Measurements from ENCODE around the gene NPIPB2.

The NPIPB2 gene

GRCh38 chr16:11886881-11887280 lies 55.0 kb downstream of the NPIPB2 start:
- Histone ChIP-seq H3K4me3 (replicated peaks; ENCODE audit: insufficient read depth, low read length) (no peak overlapping the region), H3K27ac (replicated peaks) (no peak overlapping the region), H3K27me3 (ENCODE audit: insufficient read depth, poor library complexity, severe bottlenecking) (no peaks in the 10 kb centered on the region)
- DNase-seq (ENCODE audit: low read depth in 1 of 2, low spot score in 1 of 2): no peak
- TF ChIP-seq SPI1 (IDR thresholded peaks at IDR 0.05; ENCODE audit: borderline replicate concordance, low read depth) (no peak), POLR2AphosphoS5 (IDR thresholded peaks at IDR 0.05; ENCODE audit: low read depth) (no peak), CTCF (IDR thresholded peaks at IDR 0.05; ENCODE audit: insufficient read depth, low read length) (no peak), REST (IDR thresholded peaks at IDR 0.05; ENCODE audit: insufficient replicate concordance, low read depth) (no peak), GABPA (IDR thresholded peaks at IDR 0.05; ENCODE audit: low read depth) (no peak)

- Histone ChIP-seq H3K27ac (replicated peaks) (no peak overlapping the region), H3K4me3 (replicated peaks; ENCODE audit: insufficient read depth, low read length) (no peak overlapping the region), H3K27me3 (ENCODE audit: insufficient read depth, poor library complexity, severe bottlenecking) (no peaks in the 10 kb centered on the region)
- TF ChIP-seq POLR2AphosphoS5 (IDR thresholded peaks at IDR 0.05; ENCODE audit: low read depth) (no peak), SPI1 (IDR thresholded peaks at IDR 0.05; ENCODE audit: borderline replicate concordance, low read depth) (no peak), CTCF (IDR thresholded peaks at IDR 0.05; ENCODE audit: insufficient read depth, low read length) (no peak), REST (IDR thresholded peaks at IDR 0.05; ENCODE audit: insufficient replicate concordance, low read depth) (no peak), GABPA (IDR thresholded peaks at IDR 0.05; ENCODE audit: low read depth) (no peak)
- no peak for DNase-seq (ENCODE audit: low read depth in 1 of 2, low spot score in 1 of 2)
Measured at GRCh38 chr16:11884035-11884434, 57.8 kb downstream of the NPIPB2 start.

- no peak for DNase-seq (ENCODE audit: low read depth in 1 of 2, low spot score in 1 of 2)
- TF ChIP-seq REST (IDR thresholded peaks at IDR 0.05; ENCODE audit: insufficient replicate concordance, low read depth): no peak
- TF ChIP-seq SPI1 (IDR thresholded peaks at IDR 0.05; ENCODE audit: borderline replicate concordance, low read depth): no peak
- no peak for TF ChIP-seq GABPA (IDR thresholded peaks at IDR 0.05; ENCODE audit: low read depth)
- H3K27me3 ChIP-seq (ENCODE audit: insufficient read depth, poor library complexity, severe bottlenecking): no peaks in the 10 kb centered on the region
- no peak overlapping the region for H3K4me3 ChIP-seq (replicated peaks; ENCODE audit: insufficient read depth, low read length)
- no peak overlapping the region for H3K27ac ChIP-seq (replicated peaks)
Measured at GRCh38 chr16:11880007-11880406, 61.8 kb downstream of the NPIPB2 start.

GRCh38 chr16:11877374-11877773 lies 64.5 kb downstream of the NPIPB2 start:
- Histone ChIP-seq H3K27me3 (ENCODE audit: insufficient read depth, poor library complexity, severe bottlenecking) (no peaks in the 10 kb centered on the region), H3K4me3 (replicated peaks; ENCODE audit: insufficient read depth, low read length) (no peak overlapping the region), H3K27ac (replicated peaks) (no peak overlapping the region)
- no peak for DNase-seq (ENCODE audit: low read depth in 1 of 2, low spot score in 1 of 2)
- no peak for TF ChIP-seq CTCF (IDR thresholded peaks at IDR 0.05; ENCODE audit: insufficient read depth, low read length)
- no peak for TF ChIP-seq POLR2AphosphoS5 (IDR thresholded peaks at IDR 0.05; ENCODE audit: low read depth)
- no peak for TF ChIP-seq REST (IDR thresholded peaks at IDR 0.05; ENCODE audit: insufficient replicate concordance, low read depth)

All from HL-60 (cell line).